B cell (primary cell): ENCODE measurements around the gene FIZ1. TPM values are rescaled to one million over a fixed set of nuclear protein-coding genes. Genes with fewer than 3 reads are reported as not detected.

Source experiments
- ATAC-seq: fragments of 200-7000 bp; cut with Tn5 transposase; one replicate; pipeline ENCODE4 v1.10.0; 2021; ENCODE audit warnings: low read depth, mild to moderate bottlenecking, moderate number of reproducible peaks, moderate library complexity
- CTCF ChIA-PET: fragments of 350-600 bp; sonication (Branson Sonifier 250); formaldehyde crosslinking; loops from one replicate; lab custom pipeline; 2021; ENCODE audit warnings: antibody characterized with exemption, inconsistent platforms; lab: Charles Lee
- POLR2A ChIA-PET: fragments of 350-600 bp; sonication (Branson Sonifier 250); formaldehyde crosslinking; loops from one replicate; lab custom pipeline; 2021; ENCODE audit warnings: antibody characterized with exemption; lab: Charles Lee
- DNase-seq: peaks from one replicate; pipeline ENCODE4 v3.0.0; 2013
- H2AFZ ChIP-seq: 2 replicates; pipeline ENCODE4 v1.6.1; 2012; ENCODE audit warnings: mild to moderate bottlenecking, low read depth, low read length; ENCODE audit not compliant: insufficient read depth, poor library complexity, severe bottlenecking
- H3K27ac ChIP-seq, 2 donors: 1 replicate in 1 of 2; 2 replicates in 1 of 2; pipeline ENCODE4 v1.5.1; 2012 to 2013; ENCODE audit warnings: low read length in 2 of 2, mild to moderate bottlenecking in 2 of 2, moderate library complexity in 1 of 2
- H3K27me3 ChIP-seq, 4 experiments: fragments of 200-600 bp in 1 of 4; sonication (generic) in 1 of 4; replicated peaks in 1 of 4; 1 replicate in 2 of 4; 2 replicates in 2 of 4; pipeline versions ENCODE4 v1.6.1 to v1.7.0; 2013 to 2016; ENCODE audit warnings: low read length in 3 of 4, mild to moderate bottlenecking in 2 of 4, mixed read lengths in 1 of 4, moderate library complexity in 1 of 4; ENCODE audit not compliant: insufficient read depth in 4 of 4, control insufficient read depth in 3 of 4; ENCODE audit errors: control extremely low read depth in 1 of 4
- H3K36me3 ChIP-seq, 2 experiments: replicated peaks in 1 of 2; 1 replicate in 1 of 2; 2 replicates in 1 of 2; pipeline versions ENCODE4 v1.6.1 to v1.7.1; 2013; ENCODE audit warnings: low read length in 1 of 2; ENCODE audit not compliant: insufficient read depth in 2 of 2, control insufficient read depth in 1 of 2; ENCODE audit errors: control extremely low read depth in 1 of 2, extremely low read depth in 1 of 2
- H3K4me1 ChIP-seq, 2 donors: fragments of 200-600 bp in 1 of 2; sonication (generic) in 1 of 2; 1 replicate in 1 of 2; 2 replicates in 1 of 2; pipeline versions ENCODE4 v1.5.1 to v1.6.1; 2013 to 2017; ENCODE audit warnings: low read length in 2 of 2; ENCODE audit not compliant: control insufficient read depth in 2 of 2, insufficient read depth in 2 of 2
- H3K4me2 ChIP-seq: replicated peaks from 2 replicates; pipeline ENCODE3; 2012; ENCODE audit warnings: mild to moderate bottlenecking, low read depth, low read length; ENCODE audit not compliant: poor library complexity, severe bottlenecking
- H3K4me3 ChIP-seq, 5 experiments: fragments of 200-600 bp in 1 of 5; sonication (generic) in 1 of 5; 1 replicate in 3 of 5; 2 replicates in 2 of 5; pipeline versions ENCODE4 v1.5.1 to v1.7.0; 2011 to 2016; ENCODE audit warnings: low read length in 4 of 5, mild to moderate bottlenecking in 4 of 5, low read depth in 2 of 5, control low read depth in 1 of 5, moderate library complexity in 1 of 5; ENCODE audit not compliant: insufficient read depth in 1 of 5; ENCODE audit errors: control extremely low read depth in 1 of 5, extremely low read depth in 1 of 5
- H3K79me2 ChIP-seq: fragments of 200-600 bp; sonication (generic); one replicate; pipeline ENCODE4 v1.6.0; 2016; ENCODE audit warnings: low read length; ENCODE audit not compliant: control insufficient read depth, insufficient read depth
- H3K9ac ChIP-seq: fragments of 200-600 bp; sonication (generic); 2 replicates; pipeline ENCODE4 v1.6.1; 2017; ENCODE audit warnings: mild to moderate bottlenecking, low read length, moderate library complexity
- H3K9me3 ChIP-seq, 3 donors: one replicate each; pipeline versions ENCODE4 v1.6.1 to v1.7.1; 2013; ENCODE audit warnings: low read length in 2 of 3; ENCODE audit not compliant: control insufficient read depth in 2 of 3, insufficient read depth in 1 of 3; ENCODE audit errors: control extremely low read depth in 1 of 3
- H4K20me1 ChIP-seq: 2 replicates; pipeline ENCODE4 v1.6.0; 2012; ENCODE audit warnings: mild to moderate bottlenecking, low read length; ENCODE audit not compliant: insufficient read depth, control insufficient read depth, poor library complexity, severe bottlenecking
- H3K27ac Mint-ChIP-seq: one replicate; pipeline ENCODE4 v1.8.0; 2021; ENCODE audit warnings: mixed read lengths
- H3K27me3 Mint-ChIP-seq: one replicate; pipeline ENCODE4 v1.8.0; 2021; ENCODE audit warnings: mixed read lengths
- H3K4me1 Mint-ChIP-seq: one replicate; pipeline ENCODE4 v1.8.0; 2021; ENCODE audit warnings: mixed read lengths
- H3K4me3 Mint-ChIP-seq: one replicate; pipeline ENCODE4 v1.8.0; 2021; ENCODE audit warnings: mixed read lengths
- H3K9me3 Mint-ChIP-seq: one replicate; pipeline ENCODE4 v1.8.0; 2022; ENCODE audit warnings: mixed read lengths; ENCODE audit not compliant: insufficient read depth
- CTCF ChIP-seq: fragments of 200-600 bp; IDR thresholded peaks from one replicate; pipeline ENCODE4 v1.8.0; 2022; ENCODE audit warnings: antibody characterized with exemption, mild to moderate bottlenecking
- EZH2 ChIP-seq: IDR thresholded peaks from 2 replicates; pipeline ENCODE4 v1.6.1; 2012; ENCODE audit warnings: borderline replicate concordance, low read depth, mild to moderate bottlenecking, moderate library complexity, low read length; ENCODE audit not compliant: insufficient read depth, poor library complexity, severe bottlenecking
- WGBS: methylation state at CpG from one replicate; pipeline ENCODE4 v1.1.5; 2013; ENCODE audit warnings: missing lambda C conversion rate; ENCODE audit not compliant: insufficient coverage; 5-methylcytosine and 5-hydroxymethylcytosine counted together
- intact Hi-C: fragments of 100-400 bp; cut with micrococcal nuclease; formaldehyde crosslinking; loops from one replicate; pipeline ENCODE4 v1.10.0; 2022
- polyA plus RNA-seq: library from polyadenylated mRNA; depleted of rRNA; stranded (reverse); fragments of >200 nt; gene quantifications from 2 replicates; pipeline ENCODE4 v1.2.3, GENCODE V29; 2012
- total RNA-seq, 2 donors: library from RNA; stranded (reverse); fragments of 120-200 nt in 1 of 2; gene quantifications; 1 replicate in 1 of 2; 2 replicates in 1 of 2; pipeline versions ENCODE4 v1.2.3 to v1.2.4, GENCODE V29; 2013 to 2022

The FIZ1 gene
- total and polyA plus RNA-seq, 2 donors (not counting 1 experiment from before 2014, with no cell fraction given) = 8.0 to 26.4 TPM

- TF ChIP-seq EZH2 (no peak), CTCF (no peak)
- peaks cover 44% of the 10 kb centered on the region for H3K79me2 ChIP-seq
- ATAC-seq (no peak), DNase-seq (no peak)
- no peak overlapping the region for H3K4me3 ChIP-seq
- Mint-ChIP-seq H3K27me3 (no peaks in the 10 kb centered on the region), H3K27ac (no peak overlapping the region), H3K4me1 (peaks cover 28% of the 10 kb centered on the region), H3K9me3 (no peaks in the 10 kb centered on the region), H3K4me3 (no peak overlapping the region)
- ChIA-PET CTCF (interaction anchor here (1.0 kb wide), 1 partner anchor 8 kb away, joined by 3 read pairs; no protein-coding TSS in a partner anchor), POLR2A (no interaction called here)
- no peak overlapping the region for H2AFZ ChIP-seq
- H3K27me3 ChIP-seq = no peaks in the 10 kb centered on the region
- intact Hi-C loops = no loop called here
- H3K27ac ChIP-seq = no peak overlapping the region
- peaks cover 40% of the 10 kb centered on the region for H4K20me1 ChIP-seq
- no peak overlapping the region for H3K4me2 ChIP-seq
- peaks cover 0 to 16% of the 10 kb centered on the region in 2 experiments for H3K36me3 ChIP-seq
- peaks cover 14 to 18% of the 10 kb centered on the region in 2 donors for H3K4me1 ChIP-seq
- WGBS = 99% methylated on average over 87 of the region's 98 CpGs
- H3K9me3 ChIP-seq = no peaks in the 10 kb centered on the region
- H3K9ac ChIP-seq = no peak overlapping the region
These were observed 15.6 kb upstream of the FIZ1 start for GRCh38 chr19:55614711-55615542.
